HL-60 (cell line): ENCODE measurements around the gene CLRN3.

ENCODE experiments used
- DNase-seq, 2 experiments: peaks; one replicate each; pipeline ENCODE4 v3.0.0-alpha.2; 2010 to 2020; ENCODE audit warnings: low read depth in 1 of 2, low spot score in 1 of 2
- H3K27ac ChIP-seq: fragments of 250-450 bp; sonication (Bioruptor Pico); replicated peaks from 2 replicates; pipeline ENCODE4 v1.5.1; 2020; ENCODE audit warnings: mild to moderate bottlenecking, moderate library complexity
- H3K27me3 ChIP-seq: fragments of 250-450 bp; sonication (Bioruptor Pico); 2 replicates; pipeline ENCODE4 v1.5.1; 2021; ENCODE audit warnings: mild to moderate bottlenecking, moderate library complexity; ENCODE audit not compliant: insufficient read depth, poor library complexity, severe bottlenecking
- H3K4me3 ChIP-seq: replicated peaks from 2 replicates; pipeline ENCODE4 v1.5.1; 2011; ENCODE audit warnings: mild to moderate bottlenecking, control low read depth, low read length; ENCODE audit not compliant: insufficient read depth
- CTCF ChIP-seq: IDR thresholded peaks from one replicate; pipeline ENCODE4 v1.5.1; 2011; ENCODE audit warnings: low read length, control low read depth, inconsistent platforms; ENCODE audit not compliant: insufficient read depth
- GABPA ChIP-seq: IDR thresholded peaks from 2 replicates; pipeline ENCODE4 v1.6.1; 2012; ENCODE audit warnings: low read depth
- POLR2AphosphoS5 ChIP-seq: IDR thresholded peaks from 2 replicates; pipeline ENCODE4 v1.6.1; 2012; ENCODE audit warnings: low read depth
- REST ChIP-seq: IDR thresholded peaks from 2 replicates; pipeline ENCODE4 v1.6.1; 2012; ENCODE audit warnings: low read depth; ENCODE audit not compliant: insufficient replicate concordance
- SPI1 ChIP-seq: IDR thresholded peaks from 2 replicates; pipeline ENCODE4 v1.6.1; 2012; ENCODE audit warnings: low read depth, mild to moderate bottlenecking, borderline replicate concordance

The CLRN3 gene

GRCh38 chr10:127849224-127849623, 43.5 kb downstream of the CLRN3 start:
- peaks cover 3% of the 10 kb centered on the region for H3K27me3 ChIP-seq
- H3K27ac ChIP-seq: no peak overlapping the region
- DNase-seq: no peak
- H3K4me3 ChIP-seq: no peak overlapping the region
- TF ChIP-seq CTCF (no peak), SPI1 (no peak), GABPA (no peak), REST (no peak), POLR2AphosphoS5 (no peak)

- Histone ChIP-seq H3K27ac (no peak overlapping the region), H3K27me3 (no peaks in the 10 kb centered on the region), H3K4me3 (no peak overlapping the region)
- no peak for DNase-seq
- TF ChIP-seq REST: no peak
- TF ChIP-seq CTCF: no peak
- TF ChIP-seq SPI1: no peak
- no peak for TF ChIP-seq POLR2AphosphoS5
- no peak for TF ChIP-seq GABPA
Measured at GRCh38 chr10:127848226-127848625, 44.5 kb downstream of the CLRN3 start.

- TF ChIP-seq REST: no peak
- no peak for TF ChIP-seq GABPA
- TF ChIP-seq CTCF: no peak
- no peak for TF ChIP-seq SPI1
- TF ChIP-seq POLR2AphosphoS5: no peak
- no peak overlapping the region for H3K27ac ChIP-seq
Measured at GRCh38 chr10:127845756-127846155, 47.0 kb downstream of the CLRN3 start.

More at GRCh38 chr10:127845756-127846155, 47.0 kb downstream of the CLRN3 start:
- no peak overlapping the region for H3K4me3 ChIP-seq
- H3K27me3 ChIP-seq: no peaks in the 10 kb centered on the region
- DNase-seq: no peak
